OCI-LY7 (cell line): ENCODE measurements around the gene BTBD6. TPM values are rescaled to one million over a fixed set of nuclear protein-coding genes. Genes with fewer than 3 reads are reported as not detected.

ENCODE experiments used
- BruUV-seq: library from RNA; stranded (reverse); fragments of 400-500 nt; replicated peaks from 2 replicates; lab custom pipeline; 2021; lab: Mats Ljungman, UMichigan
- CTCF ChIA-PET: fragments of 300-600 bp; sonication (Branson Sonifier 250); formaldehyde crosslinking; loops from one replicate; lab custom pipeline; 2022; ENCODE audit warnings: antibody characterized with exemption; ENCODE audit not compliant: unreplicated experiment; lab: Charles Lee
- POLR2A ChIA-PET: fragments of 300-600 bp; sonication (Branson Sonifier 250); formaldehyde crosslinking; loops from one replicate; lab custom pipeline; 2022; ENCODE audit warnings: antibody characterized with exemption; lab: Charles Lee
- DNase-seq: peaks from one replicate; pipeline ENCODE4 v3.0.0-alpha.2; 2015; ENCODE audit warnings: low spot score
- H2AFZ ChIP-seq: fragments of 200-600 bp; sonication (generic), shearing (Covaris generic); 2 replicates; pipeline ENCODE4 v1.6.1; 2014; ENCODE audit warnings: mild to moderate bottlenecking, antibody characterized with exemption, low read length, moderate library complexity
- H3K27ac ChIP-seq: fragments of 200-600 bp; sonication (generic); 2 replicates; pipeline ENCODE4 v1.5.1; 2014; ENCODE audit warnings: mixed run types, low read depth, mild to moderate bottlenecking, moderate library complexity, low read length, inconsistent platforms; ENCODE audit not compliant: poor library complexity, severe bottlenecking
- H3K36me3 ChIP-seq: fragments of 200-600 bp; sonication (generic); 2 replicates; pipeline ENCODE4 v1.6.1; 2014; ENCODE audit warnings: mild to moderate bottlenecking, antibody characterized with exemption, low read length, moderate library complexity, mixed read lengths; ENCODE audit not compliant: insufficient read depth
- H3K4me1 ChIP-seq: fragments of 200-600 bp; sonication (generic); 2 replicates; pipeline ENCODE4 v1.5.1; 2014; ENCODE audit warnings: mild to moderate bottlenecking, low read length; ENCODE audit not compliant: insufficient read depth, poor library complexity, severe bottlenecking
- H3K4me2 ChIP-seq: fragments of 200-600 bp; sonication (generic); 2 replicates; pipeline ENCODE4 v1.6.1; 2014; ENCODE audit warnings: mild to moderate bottlenecking, low read length
- H3K4me3 ChIP-seq: fragments of 200-600 bp; sonication (generic); 2 replicates; pipeline ENCODE4 v1.5.1; 2014; ENCODE audit warnings: mild to moderate bottlenecking, low read depth, low read length; ENCODE audit not compliant: poor library complexity, severe bottlenecking
- H3K79me2 ChIP-seq: fragments of 200-600 bp; sonication (generic); 2 replicates; pipeline ENCODE4 v1.6.1; 2016; ENCODE audit warnings: low read depth, mild to moderate bottlenecking, low read length, moderate library complexity, mixed read lengths; ENCODE audit not compliant: insufficient read depth
- H3K9me2 ChIP-seq: fragments of 200-600 bp; sonication (generic); 2 replicates; pipeline ENCODE4 v1.6.1; 2016; ENCODE audit warnings: mild to moderate bottlenecking, low read length, mixed read lengths; ENCODE audit not compliant: insufficient read depth
- H3K9me3 ChIP-seq: fragments of 200-600 bp; sonication (generic); 2 replicates; pipeline ENCODE4 v1.6.1; 2014; ENCODE audit warnings: mild to moderate bottlenecking, mixed run types, low read length, mixed read lengths
- H4K20me1 ChIP-seq: fragments of 200-600 bp; sonication (generic); 2 replicates; pipeline ENCODE4 v1.6.1; 2014; ENCODE audit warnings: mild to moderate bottlenecking, antibody characterized with exemption, low read length, moderate library complexity, mixed read lengths; ENCODE audit not compliant: insufficient read depth
- CTCF ChIP-seq: fragments of 200-600 bp; sonication (generic); conservative IDR thresholded peaks from 2 replicates; pipeline ENCODE4 v1.5.1; 2014; ENCODE audit warnings: mild to moderate bottlenecking, antibody characterized with exemption, low read length, moderate library complexity, mixed read lengths
- EZH2phosphoT487 ChIP-seq: fragments of 200-600 bp; sonication (generic); IDR thresholded peaks from 2 replicates; pipeline ENCODE4 v1.6.1; 2018; ENCODE audit warnings: low read depth, borderline replicate concordance, mild to moderate bottlenecking, mixed run types, antibody characterized with exemption, low read length, moderate library complexity, mixed read lengths
- intact Hi-C: fragments of 100-400 bp; cut with micrococcal nuclease; formaldehyde crosslinking; loops from one replicate; pipeline ENCODE4 v1.10.0; 2022; ENCODE audit not compliant: unreplicated experiment
- total RNA-seq, 2 experiments: library from RNA; depleted of rRNA in 1 of 2; stranded (reverse); fragments of >200 nt in 1 of 2; shearing (Covaris generic) in 1 of 2; gene quantifications; 2 replicates each; pipeline ENCODE4 v1.2.3, GENCODE V29; 2014 to 2022

The BTBD6 gene
- total RNA-seq, 2 experiments from 2014 or later: 5.7 to 27.9 TPM

GRCh38 chr14:105279642-105280361, 31.5 kb downstream of the BTBD6 start:
- no TSS peak for BruUV-seq
- Histone ChIP-seq H2AFZ (no peak overlapping the region), H3K36me3 (no peaks in the 10 kb centered on the region), H3K27ac (no peak overlapping the region), H3K9me2 (no peaks in the 10 kb centered on the region), H4K20me1 (peaks cover 4% of the 10 kb centered on the region; the same call in 1 of the 2 replicates), H3K9me3 (no peaks in the 10 kb centered on the region), H3K4me1 (no peaks in the 10 kb centered on the region), H3K79me2 (no peaks in the 10 kb centered on the region), H3K4me2 (no peak overlapping the region), H3K4me3 (no peak overlapping the region)
- DNase-seq: no peak
- ChIA-PET POLR2A (no interaction called here), CTCF (no interaction called here)
- intact Hi-C loops: no loop called here
- TF ChIP-seq EZH2phosphoT487 (no peak), CTCF (no peak)

- no peak overlapping the region for H3K4me2 ChIP-seq
- no peak overlapping the region for H3K27ac ChIP-seq
- TF ChIP-seq CTCF (no peak), EZH2phosphoT487 (no peak)
- no peaks in the 10 kb centered on the region for H3K79me2 ChIP-seq
- CTCF ChIA-PET: no interaction called here
- no peaks in the 10 kb centered on the region for H3K9me2 ChIP-seq
- H3K4me1 ChIP-seq: no peaks in the 10 kb centered on the region
- peaks cover 4% of the 10 kb centered on the region; the same call in 1 of the 2 replicates for H4K20me1 ChIP-seq
- intact Hi-C loops: no loop called here
- no peak overlapping the region for H2AFZ ChIP-seq
- no peak for DNase-seq
- no peaks in the 10 kb centered on the region for H3K36me3 ChIP-seq
- BruUV-seq: no TSS peak
- no peaks in the 10 kb centered on the region for H3K9me3 ChIP-seq
- POLR2A ChIA-PET: no interaction called here
- no peak overlapping the region for H3K4me3 ChIP-seq
Measured at GRCh38 chr14:105280525-105280924, 32.2 kb downstream of the BTBD6 start.

DNA sequence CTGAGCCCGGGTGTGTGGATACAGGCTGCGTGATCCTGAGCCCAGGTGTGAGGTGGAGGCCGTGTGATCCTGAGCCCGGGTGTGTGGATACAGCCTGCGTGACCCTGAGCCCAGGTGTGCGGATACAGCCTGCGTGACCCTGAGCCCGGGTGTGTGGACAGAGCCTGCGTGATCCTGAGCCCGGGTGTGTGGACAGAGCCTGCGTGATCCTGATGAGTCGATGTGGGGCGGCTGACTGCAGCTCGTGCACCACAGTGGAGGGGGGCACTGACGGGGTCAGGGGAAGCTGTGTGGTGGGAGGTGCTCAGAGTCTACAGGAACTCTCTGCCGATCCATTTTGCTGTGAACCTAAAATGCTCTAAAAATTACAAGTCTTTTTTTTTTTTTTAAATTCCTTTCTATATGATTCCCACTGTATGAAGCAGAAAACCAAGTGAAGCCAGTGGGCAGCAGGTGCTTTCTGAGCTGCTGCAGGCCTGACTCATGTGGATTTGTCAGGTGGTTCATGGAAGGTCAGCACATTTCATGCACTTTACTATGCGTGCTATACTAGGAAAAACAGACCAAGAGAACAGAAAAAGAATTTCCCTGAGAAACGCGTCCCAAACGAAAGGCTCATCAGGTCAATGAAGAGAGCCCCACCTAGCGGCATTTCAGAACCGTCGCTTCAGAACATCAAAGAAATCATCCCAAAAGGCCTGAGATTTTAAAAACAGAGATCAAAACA, 33.2 kb downstream of the BTBD6 start:
- DNase-seq: peak; percentile 71
- no TSS peak for BruUV-seq
- Histone ChIP-seq H3K9me3 (no peaks in the 10 kb centered on the region), H2AFZ (no peak overlapping the region), H4K20me1 (peaks cover 4% of the 10 kb centered on the region; the same call in 1 of the 2 replicates), H3K36me3 (no peaks in the 10 kb centered on the region), H3K79me2 (no peaks in the 10 kb centered on the region), H3K4me1 (no peaks in the 10 kb centered on the region), H3K27ac (no peak overlapping the region), H3K4me3 (no peak overlapping the region), H3K9me2 (no peaks in the 10 kb centered on the region), H3K4me2 (no peak overlapping the region)
- POLR2A ChIA-PET: interaction anchor here (0.8 kb wide), 1 partner anchor 183 kb away, joined by 3 read pairs; no protein-coding TSS in a partner anchor
- TF ChIP-seq EZH2phosphoT487 (no peak), CTCF (peak; percentile 93)
- intact Hi-C loops: loop anchor here (1.0 to 2.0 kb wide), 2 partner anchors 79 to 191 kb away; no protein-coding TSS in a partner anchor
- CTCF ChIA-PET: no interaction called here
